ENCODE results near the gene KCNT1. TPM values are rescaled to one million over a fixed set of nuclear protein-coding genes. Genes with fewer than 3 reads are reported as not detected.

The KCNT1 gene
- total RNA-seq, 1 experiment from 2014 or later, result not detected

- in situ Hi-C loops (cut with HindIII; ENCODE audit: low sequenced_read_pairs), result no loop called here
- no peak for DNase-seq (ENCODE audit: low spot score)
Observed at GRCh38 chr9:135786146-135786690, 84.2 kb downstream of the KCNT1 start.

GRCh38 chr9:135787317-135787716 is 85.3 kb downstream of the KCNT1 start:
- in situ Hi-C loops (cut with HindIII; ENCODE audit: low sequenced_read_pairs), result no loop called here
- no peak for DNase-seq (ENCODE audit: low spot score)

GRCh38 chr9:135787776-135788575 is 86.0 kb downstream of the KCNT1 start:
- in situ Hi-C loops (cut with HindIII; ENCODE audit: low sequenced_read_pairs), result no loop called here
- no peak for DNase-seq (ENCODE audit: low spot score)

- no peak for DNase-seq (ENCODE audit: low spot score)
- in situ Hi-C loops (cut with HindIII; ENCODE audit: low sequenced_read_pairs), result no loop called here
Observed at GRCh38 chr9:135788576-135789300, 86.8 kb downstream of the KCNT1 start.

- in situ Hi-C loops (cut with HindIII; ENCODE audit: low sequenced_read_pairs), result no loop called here
- no peak for DNase-seq (ENCODE audit: low spot score)
Observed at GRCh38 chr9:135789838-135790291, 87.9 kb downstream of the KCNT1 start.

GRCh38 chr9:135790356-135790755 is 88.4 kb downstream of the KCNT1 start:
- in situ Hi-C loops (cut with HindIII; ENCODE audit: low sequenced_read_pairs), result no loop called here
- no peak for DNase-seq (ENCODE audit: low spot score)

- no peak for DNase-seq (ENCODE audit: low spot score)
- in situ Hi-C loops (cut with HindIII; ENCODE audit: low sequenced_read_pairs), result no loop called here
Observed at GRCh38 chr9:135790850-135791249, 88.9 kb downstream of the KCNT1 start.

- no peak for DNase-seq (ENCODE audit: low spot score)
- in situ Hi-C loops (cut with HindIII; ENCODE audit: low sequenced_read_pairs), result no loop called here
Observed at GRCh38 chr9:135791431-135792267, 89.7 kb downstream of the KCNT1 start.

- in situ Hi-C loops (cut with HindIII; ENCODE audit: low sequenced_read_pairs), result no loop called here
- no peak for DNase-seq (ENCODE audit: low spot score)
Observed at GRCh38 chr9:135792268-135793128, 90.5 kb downstream of the KCNT1 start.

- in situ Hi-C loops (cut with HindIII; ENCODE audit: low sequenced_read_pairs), result no loop called here
- DNase-seq (ENCODE audit: low spot score), result no peak
Observed at GRCh38 chr9:135793221-135794056, 91.5 kb downstream of the KCNT1 start.

- no peak for DNase-seq (ENCODE audit: low spot score)
- in situ Hi-C loops (cut with HindIII; ENCODE audit: low sequenced_read_pairs), result no loop called here
Observed at GRCh38 chr9:135794057-135794335, 92.0 kb downstream of the KCNT1 start.

- no peak for DNase-seq (ENCODE audit: low spot score)
- in situ Hi-C loops (cut with HindIII; ENCODE audit: low sequenced_read_pairs), result no loop called here
Observed at GRCh38 chr9:135794361-135794885, 92.4 kb downstream of the KCNT1 start.

- in situ Hi-C loops (cut with HindIII; ENCODE audit: low sequenced_read_pairs), result no loop called here
- no peak for DNase-seq (ENCODE audit: low spot score)
Observed at GRCh38 chr9:135795391-135795790, 93.4 kb downstream of the KCNT1 start.

- in situ Hi-C loops (cut with HindIII; ENCODE audit: low sequenced_read_pairs), result no loop called here
- no peak for DNase-seq (ENCODE audit: low spot score)
Observed at GRCh38 chr9:135796784-135797485, 95.0 kb downstream of the KCNT1 start.

- in situ Hi-C loops (cut with HindIII; ENCODE audit: low sequenced_read_pairs), result no loop called here
- DNase-seq (ENCODE audit: low spot score), result peak; percentile 20
Observed at GRCh38 chr9:135797507-135798262, 95.7 kb downstream of the KCNT1 start.

GRCh38 chr9:135798263-135798585 is 96.2 kb downstream of the KCNT1 start:
- in situ Hi-C loops (cut with HindIII; ENCODE audit: low sequenced_read_pairs), result no loop called here
- no peak for DNase-seq (ENCODE audit: low spot score)

GRCh38 chr9:135799261-135799660 is 97.3 kb downstream of the KCNT1 start:
- in situ Hi-C loops (cut with HindIII; ENCODE audit: low sequenced_read_pairs), result no loop called here
- DNase-seq (ENCODE audit: low spot score), result no peak

Data from G401 (cell line).